ENCODE data around the gene NLGN4X.
"Not testable (repeated sequence)": the region's sequence is repeated elsewhere in the genome, so short reads cannot be mapped to it uniquely, and the experiment has no call there.

Gene NLGN4X

DNA sequence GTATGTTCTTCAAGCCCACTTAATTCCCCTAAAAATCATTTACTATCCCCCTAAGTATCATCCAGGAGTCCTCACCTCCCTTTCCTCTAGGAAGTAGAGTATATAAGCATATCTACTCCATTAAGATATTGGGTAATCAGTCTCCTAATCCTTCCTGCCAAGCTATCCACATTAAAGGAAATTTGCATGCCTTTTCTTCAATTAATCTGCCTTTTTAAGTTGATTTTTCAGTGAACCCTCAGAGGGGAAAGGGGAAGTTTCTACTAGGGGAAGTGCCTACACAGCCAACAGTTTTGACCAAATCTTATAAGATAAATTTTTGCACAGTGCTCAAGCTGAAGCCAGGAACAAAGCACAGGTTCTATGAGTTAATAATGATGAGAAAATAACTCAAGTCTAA is 222.8 kb downstream of the NLGN4X start:
- no peak for DNase-seq (ENCODE audit: low read depth in 2 of 2)

DNA sequence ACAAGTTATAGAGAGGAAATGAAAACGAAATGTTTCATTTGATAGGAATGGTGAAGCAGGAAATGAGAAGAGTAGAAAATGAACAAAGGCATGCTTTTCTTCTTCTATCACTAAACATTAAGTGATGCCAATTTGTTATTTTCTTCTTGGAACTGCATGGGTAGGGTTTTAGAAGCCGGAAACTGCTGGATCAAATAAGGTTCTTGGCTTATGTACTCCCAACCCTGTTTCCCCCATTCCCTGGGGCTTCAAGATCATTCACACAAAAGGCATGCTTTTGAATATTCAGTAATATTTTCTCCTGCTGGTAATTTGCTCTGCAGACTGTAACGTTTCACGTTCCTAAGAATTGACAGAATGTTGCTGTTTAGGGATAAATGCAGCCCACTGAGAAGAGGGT is 224.1 kb downstream of the NLGN4X start:
- no peak for DNase-seq (ENCODE audit: low read depth in 2 of 2)

DNA sequence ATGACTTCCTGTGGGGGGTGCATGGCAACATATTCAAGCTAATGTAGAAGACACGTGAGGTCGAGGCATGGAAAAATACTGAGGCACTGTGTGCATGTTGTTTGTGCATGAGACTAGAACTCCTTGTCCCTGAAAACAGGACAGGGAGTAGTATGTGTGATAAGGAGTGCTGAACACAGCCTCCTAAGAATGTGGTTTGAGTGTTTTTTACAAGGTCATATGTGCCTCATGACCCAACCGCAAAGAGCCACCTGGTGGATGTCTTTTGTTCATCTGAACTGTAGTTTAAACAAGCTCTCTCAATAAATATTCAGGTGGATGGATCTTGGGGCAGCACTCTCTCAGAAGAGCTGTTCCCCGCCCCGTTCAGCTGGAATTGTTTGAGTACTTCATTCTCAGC is 226.6 kb downstream of the NLGN4X start:
- DNase-seq (ENCODE audit: low read depth in 2 of 2), result no peak

DNA sequence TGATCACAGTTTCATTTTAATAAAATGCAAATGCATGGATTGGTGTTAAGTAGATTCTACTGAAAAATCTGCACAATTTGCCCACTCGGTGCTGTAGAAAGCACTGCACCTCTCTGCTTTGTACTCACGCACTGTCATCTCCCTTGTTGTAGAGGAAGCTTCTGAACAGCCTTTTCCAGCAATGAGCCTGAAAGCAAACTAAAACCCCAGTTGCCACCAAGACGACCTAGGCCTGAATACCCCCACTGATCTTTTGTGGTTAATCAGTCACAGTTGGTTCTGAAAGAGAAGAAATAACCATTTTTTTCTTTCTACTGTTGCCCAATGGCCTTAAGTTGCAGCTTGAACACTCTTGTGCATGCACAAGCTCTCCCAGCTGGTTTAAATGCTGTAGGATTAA is 229.8 kb downstream of the NLGN4X start:
- no peak for DNase-seq (ENCODE audit: low read depth in 2 of 2)

DNA sequence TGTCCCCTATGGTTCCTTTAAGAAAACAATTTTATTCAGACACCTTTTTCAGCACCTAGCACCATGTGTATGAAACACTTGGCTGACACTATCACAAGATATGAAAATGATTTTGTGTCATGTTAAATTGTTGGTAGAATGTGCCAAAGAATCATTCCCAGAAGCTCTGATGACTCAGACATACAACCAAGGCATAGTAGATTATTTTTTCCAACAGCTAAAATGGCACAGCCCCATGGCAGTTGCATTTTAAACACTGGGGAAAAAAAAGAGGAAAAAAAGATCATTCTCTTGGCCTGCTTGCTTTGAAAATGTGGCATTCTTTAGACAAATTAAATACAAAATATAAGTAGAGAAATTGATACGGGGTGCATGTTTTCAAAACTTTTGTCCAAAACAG is 230.2 kb downstream of the NLGN4X start:
- no peak for DNase-seq (ENCODE audit: low read depth in 2 of 2)

DNA sequence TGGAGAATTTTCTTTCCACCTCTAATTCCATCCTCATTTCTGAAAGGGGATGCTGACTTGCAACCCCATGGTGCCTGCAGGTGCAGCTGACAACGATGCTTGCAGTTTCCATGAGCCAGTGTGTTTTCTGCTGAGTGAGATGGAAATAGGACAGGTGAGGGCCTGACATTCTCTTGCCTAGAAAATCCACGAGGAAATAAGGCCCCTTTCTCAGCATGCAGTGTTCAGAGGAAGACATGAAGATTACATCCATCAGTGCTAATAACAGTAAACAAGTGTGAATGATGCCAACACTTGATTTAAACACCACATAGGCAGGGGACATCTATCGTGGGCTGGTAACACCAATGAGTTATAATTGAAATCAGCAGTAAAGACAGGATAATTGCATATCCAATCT is 237.3 kb downstream of the NLGN4X start:
- DNase-seq (ENCODE audit: low read depth in 2 of 2), result no peak

DNA sequence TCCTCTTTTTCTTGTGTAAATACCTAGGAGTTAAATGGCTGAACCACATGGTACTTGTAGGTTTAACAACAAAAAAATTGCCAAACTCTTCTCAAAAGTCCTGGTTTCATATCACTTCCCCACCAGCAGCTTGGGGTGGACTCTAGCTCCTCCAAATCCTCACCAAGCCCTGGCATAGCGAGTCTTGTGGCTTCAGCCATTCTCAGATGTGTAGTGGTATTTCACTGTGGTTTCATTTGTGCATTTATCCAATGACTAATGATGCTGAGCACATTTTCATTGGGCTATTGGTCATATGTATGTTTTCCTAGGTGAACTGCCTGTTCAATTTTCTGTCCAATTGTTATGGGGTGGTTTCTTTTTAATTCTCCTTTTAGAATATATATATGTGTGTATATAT is 249.3 kb downstream of the NLGN4X start:
- DNase-seq (ENCODE audit: low read depth in 2 of 2), result no peak

DNA sequence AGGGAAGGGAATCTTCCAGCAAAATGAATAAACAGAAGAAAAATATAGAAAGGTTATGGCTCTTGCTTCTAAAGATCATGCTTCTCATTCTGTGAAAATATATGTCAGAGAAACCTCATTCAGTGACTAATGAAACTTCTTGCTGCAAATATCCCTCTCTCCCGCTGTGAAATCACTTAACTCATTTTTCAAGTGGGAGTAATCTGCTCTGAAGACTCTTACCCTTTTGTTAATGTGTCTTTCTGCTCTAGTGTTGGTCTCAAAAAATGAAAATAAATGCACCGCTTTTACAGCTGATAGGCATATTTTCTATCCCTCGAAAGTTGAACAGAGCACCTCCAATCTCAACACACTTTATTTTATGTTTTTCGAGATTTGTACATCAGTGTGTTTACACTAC is 252.3 kb downstream of the NLGN4X start:
- no peak for DNase-seq (ENCODE audit: low read depth in 2 of 2)

DNA sequence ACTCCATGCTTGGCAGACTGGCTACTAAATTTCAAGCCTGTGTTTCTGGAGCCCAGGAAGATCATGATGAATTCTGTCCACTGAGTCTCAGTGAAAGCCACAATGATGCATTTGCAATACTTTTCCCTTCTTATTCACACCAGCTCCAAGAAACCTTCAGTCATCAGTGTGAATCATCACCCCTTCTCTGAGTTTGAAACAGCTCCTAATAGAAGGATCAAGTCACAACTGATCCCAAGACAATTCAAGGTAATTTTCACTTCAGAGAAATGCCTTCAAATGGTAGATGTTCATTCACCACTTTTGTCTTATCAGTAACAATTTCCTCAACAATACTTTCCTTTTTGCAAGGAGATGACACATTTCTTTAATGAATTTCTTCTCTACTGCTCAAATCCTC is 257.4 kb downstream of the NLGN4X start:
- DNase-seq (ENCODE audit: low read depth in 2 of 2), result no peak

DNA sequence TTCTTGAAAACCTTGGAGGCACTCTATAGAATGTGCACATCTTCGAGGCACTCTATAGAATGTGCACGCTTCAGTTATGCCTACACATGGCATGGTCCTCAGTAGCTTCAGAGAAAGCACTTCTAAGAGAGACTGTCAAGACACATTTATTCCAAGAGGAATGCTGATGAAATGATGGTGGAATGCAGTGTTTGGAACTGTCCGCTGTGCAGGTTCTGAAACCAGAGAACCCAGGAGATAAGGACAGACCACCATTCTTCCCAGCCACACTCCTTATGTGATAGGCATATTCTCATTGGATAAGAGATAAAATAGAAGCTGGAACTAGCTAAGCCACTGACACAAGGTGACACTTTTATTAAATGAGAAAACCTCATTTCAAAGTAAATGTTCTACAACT is 263.3 kb downstream of the NLGN4X start:
- no peak for DNase-seq (ENCODE audit: low read depth in 2 of 2)

DNA sequence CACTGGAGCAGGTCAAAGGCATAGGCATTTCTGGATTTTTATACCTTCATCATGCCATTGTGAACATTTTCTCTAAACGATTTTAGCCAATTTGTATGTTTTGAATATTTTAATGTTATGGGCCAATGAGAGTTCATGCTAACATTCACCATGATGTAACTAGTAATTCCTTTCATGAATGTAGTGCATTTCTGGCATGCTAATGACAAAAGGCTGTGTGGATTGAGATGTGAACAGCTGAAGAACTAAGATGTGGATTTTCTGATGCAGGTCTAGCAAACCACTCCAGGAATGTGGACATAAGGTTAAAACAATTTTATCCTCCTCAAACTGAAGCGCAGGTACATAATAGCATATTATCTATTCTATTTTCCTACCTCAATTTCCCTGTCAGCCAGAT is 269.4 kb downstream of the NLGN4X start:
- DNase-seq (ENCODE audit: low read depth in 2 of 2), result no peak

DNA sequence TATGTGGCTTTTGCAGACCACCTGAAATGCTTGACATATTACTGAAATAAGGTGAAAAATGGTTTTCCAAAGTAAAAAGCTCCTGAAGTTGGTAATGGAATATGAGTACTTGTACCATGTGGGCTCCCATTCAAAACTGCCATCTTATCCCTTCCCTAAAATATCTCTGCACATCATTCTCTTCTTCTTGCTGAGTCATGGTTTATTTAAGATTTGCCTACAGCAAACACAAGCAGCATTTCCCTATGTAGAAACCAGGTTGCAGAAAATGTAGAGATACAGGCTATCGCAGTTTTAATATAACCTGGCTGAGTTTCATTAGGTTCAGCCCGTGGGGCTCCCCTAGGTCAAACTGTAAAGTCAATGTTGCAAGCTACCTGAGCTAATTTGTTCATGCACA is 270.1 kb downstream of the NLGN4X start:
- DNase-seq (ENCODE audit: low read depth in 2 of 2), result no peak

DNA sequence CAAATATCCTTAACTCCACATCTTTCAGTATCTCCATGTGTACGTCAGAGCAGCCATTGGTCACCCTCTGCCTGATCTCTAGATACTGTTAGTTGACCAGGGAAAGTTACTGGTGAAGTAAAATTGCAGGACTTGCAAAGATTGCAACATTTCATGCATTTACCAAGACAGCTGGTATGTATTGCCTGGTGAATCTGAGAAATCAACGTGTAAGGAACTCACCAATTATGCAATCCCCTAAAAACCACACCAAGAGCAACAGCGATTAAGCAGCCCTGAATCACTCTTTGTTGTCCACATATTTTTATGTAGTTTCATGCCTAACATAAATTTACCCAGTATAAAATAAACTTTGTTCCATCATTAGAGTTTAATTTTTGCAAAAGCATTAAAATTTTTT is 271.2 kb downstream of the NLGN4X start:
- no peak for DNase-seq (ENCODE audit: low read depth in 2 of 2)

DNA sequence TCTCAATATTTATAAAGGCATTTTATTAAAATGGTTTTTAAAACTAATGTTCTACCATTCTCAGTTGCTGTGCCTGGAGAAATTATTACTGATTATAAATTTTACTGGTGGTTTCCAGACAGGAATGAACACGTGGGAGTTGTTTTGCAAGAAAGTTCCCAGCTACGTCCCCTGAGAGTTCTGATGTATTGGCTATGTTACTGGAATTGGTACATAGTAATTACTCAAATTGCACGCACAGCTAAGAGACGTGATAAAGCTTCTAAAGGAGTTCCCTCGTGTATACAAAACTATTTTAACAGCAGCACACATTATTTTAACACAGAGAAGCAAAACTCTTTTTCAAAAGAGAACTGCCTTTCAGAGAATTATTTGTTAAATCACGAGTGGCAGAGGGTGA is 292.2 kb downstream of the NLGN4X start:
- DNase-seq (ENCODE audit: low read depth in 2 of 2), result no peak

DNA sequence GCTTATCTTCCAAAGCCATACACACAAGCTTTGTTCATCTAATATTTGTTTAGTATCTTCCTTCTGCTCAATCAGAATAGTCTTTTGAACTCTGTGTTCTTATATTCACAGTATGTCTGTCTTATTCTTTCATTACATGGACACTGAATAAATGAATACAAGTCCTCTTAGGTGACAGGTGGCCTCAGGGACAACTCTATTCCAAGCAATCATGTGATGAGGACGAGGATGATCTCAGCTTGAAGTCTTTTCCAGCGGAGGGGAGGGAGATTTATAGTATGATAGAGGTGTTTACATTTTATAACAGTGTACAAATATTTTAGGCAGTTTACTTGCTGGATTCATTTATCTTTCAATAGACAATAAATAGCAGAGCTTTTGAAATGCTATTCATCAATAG is 300.4 kb downstream of the NLGN4X start:
- DNase-seq (ENCODE audit: low read depth in 2 of 2), result no peak

DNA sequence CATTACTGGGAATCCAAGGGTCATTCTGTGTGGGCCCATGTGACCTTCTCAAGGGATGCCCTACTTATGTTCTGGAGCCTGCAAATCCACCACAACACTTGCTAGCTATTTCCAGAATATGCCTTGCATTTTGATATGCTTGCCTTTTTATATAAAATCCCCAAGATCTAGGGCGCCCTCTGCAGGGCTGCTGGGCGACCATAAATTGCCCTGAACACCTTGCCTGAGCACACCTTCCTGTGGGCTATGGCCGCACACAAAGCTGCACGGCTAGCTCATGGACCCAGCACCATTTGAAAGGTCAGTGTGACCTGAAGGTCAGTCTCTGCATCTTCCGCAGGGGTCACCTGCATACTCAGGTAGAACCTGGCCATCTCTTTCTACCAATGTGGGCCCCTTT is 311.7 kb downstream of the NLGN4X start:
- no peak for DNase-seq (ENCODE audit: low read depth in 2 of 2)

DNA sequence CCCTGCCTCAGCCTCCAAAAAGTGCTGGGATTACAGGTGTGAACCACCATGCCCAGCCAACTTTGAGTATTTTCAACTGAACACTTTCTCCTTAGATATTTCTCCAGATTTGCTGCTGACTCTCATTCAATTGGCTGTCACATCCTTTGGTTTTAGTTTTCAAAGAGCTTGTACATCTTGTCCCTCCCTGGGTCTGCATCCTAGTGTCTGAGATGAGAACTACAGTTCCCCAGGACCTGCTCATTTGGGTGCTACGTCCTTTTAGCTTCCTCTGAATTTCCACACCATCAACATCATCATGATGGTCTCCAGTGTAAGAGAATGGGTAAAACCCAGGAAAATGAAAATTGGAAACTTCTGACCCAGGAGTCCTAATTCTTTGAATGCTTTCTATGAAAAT is 312.9 kb downstream of the NLGN4X start:
- DNase-seq (ENCODE audit: low read depth in 2 of 2), result no peak

DNA sequence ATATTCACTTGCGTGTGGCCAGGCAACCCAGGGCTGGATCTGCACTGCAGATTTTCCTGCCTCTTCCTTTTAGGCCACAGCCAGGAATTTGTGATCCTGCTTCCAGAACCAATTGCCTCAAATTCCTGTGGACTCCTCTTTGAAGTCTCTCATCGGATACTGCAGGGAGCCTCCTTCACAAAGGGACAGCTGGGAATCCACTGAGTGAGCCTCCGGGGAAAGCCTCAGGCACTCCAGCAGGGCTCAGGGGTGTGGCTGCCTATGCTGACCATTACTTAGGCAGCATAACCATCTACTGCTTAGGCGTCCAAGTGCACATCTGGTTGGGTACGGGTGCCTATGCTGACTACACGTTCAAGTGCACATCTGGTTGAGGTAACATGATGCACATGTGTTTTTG is 321.5 kb downstream of the NLGN4X start:
- no peak for DNase-seq (ENCODE audit: low read depth in 2 of 2)

DNA sequence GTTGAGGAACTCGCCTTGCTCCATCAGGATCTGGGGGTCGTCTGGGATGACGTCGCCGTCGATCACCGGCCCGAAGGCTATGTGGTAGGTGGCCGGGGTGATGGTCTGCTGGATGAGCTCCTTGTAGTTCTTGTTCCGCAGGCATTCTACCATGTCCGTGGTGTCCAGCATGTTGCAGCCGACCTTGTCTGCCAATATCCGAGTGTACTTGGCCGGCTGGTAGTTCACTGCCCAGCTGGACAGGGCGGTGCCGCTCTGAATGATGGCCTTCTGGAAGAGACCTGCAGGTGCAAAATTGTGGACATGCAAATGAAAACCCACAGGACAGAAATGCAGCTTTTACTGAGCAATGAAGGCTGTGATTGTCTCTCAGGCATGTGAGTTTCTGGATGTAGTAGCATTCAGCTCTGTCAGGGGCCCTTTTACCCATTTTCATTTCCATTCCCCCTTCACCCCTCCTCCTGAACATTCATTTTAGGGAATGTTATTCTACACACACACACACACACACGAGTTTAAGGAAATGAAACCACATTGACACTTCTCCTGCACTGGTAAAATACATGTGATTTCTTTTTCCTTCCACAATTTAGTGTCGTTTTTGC is 325.0 kb downstream of the NLGN4X start:
- not testable (repeated sequence) for DNase-seq (ENCODE audit: low read depth in 2 of 2)

DNA sequence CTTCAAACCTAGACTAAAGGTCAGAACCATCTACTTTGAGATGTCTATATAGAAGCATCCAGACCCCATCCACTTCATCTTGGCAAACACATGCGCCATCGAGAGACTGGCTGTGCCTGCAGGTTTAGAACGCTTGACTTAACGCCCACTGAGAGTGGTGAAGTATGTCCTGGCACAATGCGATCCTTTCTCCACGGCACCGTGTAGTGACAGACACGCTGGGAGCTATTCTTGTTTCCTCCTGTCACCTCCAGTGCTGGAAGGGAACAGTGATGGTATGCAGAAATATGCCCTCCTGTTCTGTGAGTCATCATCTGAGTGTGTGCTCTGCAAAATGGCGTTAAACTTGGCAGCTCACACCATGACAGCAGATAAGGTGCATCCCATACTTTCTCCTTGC is 330.2 kb downstream of the NLGN4X start:
- DNase-seq (ENCODE audit: low read depth in 2 of 2), result no peak

DNA sequence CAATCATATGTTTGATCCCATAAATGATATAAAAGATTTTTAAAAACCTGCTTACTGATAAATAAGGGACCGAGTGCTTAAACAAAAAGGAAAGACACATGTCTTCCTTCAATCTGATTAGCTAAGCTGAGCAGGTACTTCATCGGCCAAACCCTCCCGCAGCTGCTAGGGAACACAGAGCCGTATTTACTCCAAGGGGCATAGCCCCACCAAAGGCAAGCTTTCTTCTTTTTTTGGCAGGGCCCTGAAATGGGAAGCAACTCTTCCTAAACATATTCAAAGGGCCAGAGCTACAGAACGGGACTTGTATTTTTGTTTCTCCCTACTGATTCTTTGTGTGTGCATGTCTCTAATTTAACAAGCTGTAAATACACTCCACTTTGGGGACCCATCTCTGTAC is 337.3 kb downstream of the NLGN4X start:
- no peak for DNase-seq (ENCODE audit: low read depth in 2 of 2)

DNA sequence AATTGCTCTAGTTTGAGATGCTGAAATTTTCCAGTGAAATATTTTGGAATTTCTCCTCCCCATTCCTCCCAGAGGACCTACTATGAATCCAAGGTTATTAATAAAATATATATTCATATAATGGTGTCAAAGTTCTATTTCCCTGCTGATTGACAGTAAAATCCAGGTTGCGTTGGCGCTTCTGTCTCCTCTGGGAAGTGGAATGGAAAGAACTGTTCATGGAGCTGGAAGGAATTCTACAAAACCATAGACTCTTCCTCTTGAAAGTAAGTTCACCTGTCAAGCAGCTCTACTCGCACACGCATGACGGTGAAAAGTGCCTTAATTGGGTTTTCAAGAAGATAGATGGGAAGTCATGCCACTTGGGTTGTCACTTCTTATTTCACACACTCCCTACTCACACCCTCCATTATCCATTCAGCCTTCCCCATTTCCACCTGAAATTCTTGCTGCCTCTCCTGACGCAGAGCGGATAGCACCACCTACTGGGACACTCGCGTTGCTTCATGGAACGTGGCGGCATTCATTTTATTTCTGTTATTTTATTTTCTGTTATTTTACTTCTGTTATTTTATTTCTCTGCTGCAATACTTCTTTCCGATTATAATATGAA is 351.6 kb downstream of the NLGN4X start:
- no peak for DNase-seq (ENCODE audit: low read depth in 2 of 2)

DNA sequence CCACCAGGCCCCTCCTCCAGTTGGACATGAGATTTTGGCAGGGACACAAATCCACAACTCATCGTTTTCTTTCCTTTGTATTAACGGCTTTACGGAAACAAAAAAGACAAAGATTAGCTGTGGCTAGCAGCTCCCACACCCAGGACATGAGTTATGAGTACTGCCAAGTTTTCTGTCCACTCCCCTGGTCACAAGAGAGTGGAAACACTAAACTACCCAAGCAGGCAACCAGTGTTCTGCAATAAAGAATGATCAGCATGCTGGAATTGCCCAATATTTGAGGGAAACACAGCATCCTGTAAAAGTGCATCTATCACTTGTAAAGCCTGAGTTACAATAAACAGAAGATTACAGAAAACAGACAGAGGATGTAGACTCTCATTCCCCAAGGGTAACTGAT is 358.4 kb downstream of the NLGN4X start:
- no peak for DNase-seq (ENCODE audit: low read depth in 2 of 2)

DNA sequence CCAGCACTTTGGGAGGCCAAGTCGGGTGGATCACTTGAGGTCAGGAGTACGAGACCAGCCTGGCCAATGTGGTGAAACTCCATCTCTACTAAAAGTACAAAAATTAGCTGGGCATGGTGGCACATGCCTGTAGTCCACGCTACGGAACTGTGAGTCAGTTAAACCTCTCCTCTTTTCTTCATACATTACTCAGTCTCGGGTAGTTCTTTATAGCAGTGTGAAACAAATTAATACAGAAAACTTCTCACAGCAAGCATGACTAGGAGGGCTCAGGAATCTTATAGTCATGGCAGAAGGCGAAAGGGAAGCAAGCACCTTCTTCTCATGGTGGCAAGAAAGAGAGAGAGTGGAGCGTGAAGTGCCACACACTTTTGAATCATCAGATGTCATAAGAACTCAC is 358.9 kb downstream of the NLGN4X start:
- no peak for DNase-seq (ENCODE audit: low read depth in 2 of 2)

Measured in stimulated activated CD8-positive, alpha-beta memory T cell treated with anti-CD3 and anti-CD28 coated beads, Interleukin-7, amount 100 ng/mL, for 4 hours (primary cell).